ENCODE data around the gene EXOSC7.

EXOSC7 gene

GRCh38 chr3:45020534-45020933, 44.5 kb downstream of the EXOSC7 start:
- DNase-seq (ENCODE audit: extremely low spot score) = no peak
- TF ChIP-seq, protein P1, sequence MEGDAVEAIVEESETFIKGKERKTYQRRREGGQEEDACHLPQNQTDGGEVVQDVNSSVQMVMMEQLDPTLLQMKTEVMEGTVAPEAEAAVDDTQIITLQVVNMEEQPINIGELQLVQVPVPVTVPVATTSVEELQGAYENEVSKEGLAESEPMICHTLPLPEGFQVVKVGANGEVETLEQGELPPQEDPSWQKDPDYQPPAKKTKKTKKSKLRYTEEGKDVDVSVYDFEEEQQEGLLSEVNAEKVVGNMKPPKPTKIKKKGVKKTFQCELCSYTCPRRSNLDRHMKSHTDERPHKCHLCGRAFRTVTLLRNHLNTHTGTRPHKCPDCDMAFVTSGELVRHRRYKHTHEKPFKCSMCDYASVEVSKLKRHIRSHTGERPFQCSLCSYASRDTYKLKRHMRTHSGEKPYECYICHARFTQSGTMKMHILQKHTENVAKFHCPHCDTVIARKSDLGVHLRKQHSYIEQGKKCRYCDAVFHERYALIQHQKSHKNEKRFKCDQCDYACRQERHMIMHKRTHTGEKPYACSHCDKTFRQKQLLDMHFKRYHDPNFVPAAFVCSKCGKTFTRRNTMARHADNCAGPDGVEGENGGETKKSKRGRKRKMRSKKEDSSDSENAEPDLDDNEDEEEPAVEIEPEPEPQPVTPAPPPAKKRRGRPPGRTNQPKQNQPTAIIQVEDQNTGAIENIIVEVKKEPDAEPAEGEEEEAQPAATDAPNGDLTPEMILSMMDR (IDR thresholded peaks at IDR 0.05; ENCODE audit: control extremely low read depth, extremely low read depth, low read depth, missing control alignments) = no peak
- ChIA-PET CTCF (interaction anchor here (0.7 to 1.2 kb wide), 2 partner anchors 15 to 18 kb away, joined by 3 to 4 read pairs; no protein-coding TSS in a partner anchor), POLR2A (no interaction called here)

DNA sequence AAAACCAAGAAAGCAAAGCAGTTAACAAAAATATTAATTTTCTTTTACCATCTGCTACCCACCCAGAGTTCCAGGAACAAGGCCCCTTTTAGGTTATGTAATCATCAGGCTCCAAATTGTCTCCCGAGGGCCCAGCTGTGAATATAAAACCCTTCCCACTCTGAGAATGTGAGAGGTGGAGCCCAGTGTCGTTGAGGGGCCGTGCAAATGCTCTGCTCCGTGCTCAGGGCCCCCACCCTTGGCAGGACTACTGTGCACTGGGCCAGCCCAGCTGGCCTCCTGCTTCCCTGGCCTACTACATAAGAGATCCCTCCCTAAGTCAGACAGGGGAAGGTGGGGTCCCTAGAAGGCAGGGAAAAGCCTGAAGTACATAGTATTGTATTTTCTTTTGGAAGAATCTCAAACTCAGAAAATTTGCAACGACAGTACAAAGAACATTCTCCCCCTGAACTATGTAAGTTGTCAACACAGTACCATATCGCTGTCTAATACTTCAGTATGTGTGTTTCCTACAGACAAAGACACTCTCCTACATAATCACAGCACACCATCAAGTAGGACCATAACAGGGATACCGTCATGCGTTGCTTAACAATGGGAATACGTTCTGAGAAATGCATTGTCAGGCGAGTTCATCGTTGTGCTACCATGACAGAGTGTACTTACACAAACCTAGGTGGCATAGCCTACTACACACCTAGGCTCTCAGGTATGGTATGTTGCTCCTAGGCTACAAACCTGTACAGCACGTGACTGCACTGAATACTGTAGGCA, 45.7 kb downstream of the EXOSC7 start:
- DNase-seq (ENCODE audit: extremely low spot score) = no peak
- TF ChIP-seq, protein P1 (IDR thresholded peaks at IDR 0.05; ENCODE audit: control extremely low read depth, extremely low read depth, low read depth, missing control alignments) = no peak
- CTCF ChIA-PET = no interaction called here
- POLR2A ChIA-PET = no interaction called here

DNA sequence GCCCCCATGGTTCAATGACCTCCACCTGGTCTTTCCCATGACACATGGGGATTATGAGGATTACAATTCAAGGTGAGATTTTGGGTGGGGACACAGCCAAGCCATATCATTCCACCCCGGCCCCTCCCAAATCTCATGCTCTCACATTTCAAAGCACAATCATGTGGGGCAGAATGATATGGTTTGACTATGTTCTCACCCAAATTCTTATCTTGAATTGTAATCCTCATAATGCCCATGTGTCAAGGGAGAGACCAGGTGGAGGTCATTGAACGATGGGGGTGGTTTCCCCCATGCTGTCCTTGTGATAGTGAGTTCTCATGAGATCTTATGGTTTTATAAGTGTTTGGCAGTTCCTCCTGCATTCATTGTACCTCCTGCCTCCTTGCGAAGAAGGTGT, 47.6 kb downstream of the EXOSC7 start:
- TF ChIP-seq, protein P1 (IDR thresholded peaks at IDR 0.05; ENCODE audit: control extremely low read depth, extremely low read depth, low read depth, missing control alignments) = no peak
- ChIA-PET POLR2A (no interaction called here), CTCF (no interaction called here)
- no peak for DNase-seq (ENCODE audit: extremely low spot score)

DNA sequence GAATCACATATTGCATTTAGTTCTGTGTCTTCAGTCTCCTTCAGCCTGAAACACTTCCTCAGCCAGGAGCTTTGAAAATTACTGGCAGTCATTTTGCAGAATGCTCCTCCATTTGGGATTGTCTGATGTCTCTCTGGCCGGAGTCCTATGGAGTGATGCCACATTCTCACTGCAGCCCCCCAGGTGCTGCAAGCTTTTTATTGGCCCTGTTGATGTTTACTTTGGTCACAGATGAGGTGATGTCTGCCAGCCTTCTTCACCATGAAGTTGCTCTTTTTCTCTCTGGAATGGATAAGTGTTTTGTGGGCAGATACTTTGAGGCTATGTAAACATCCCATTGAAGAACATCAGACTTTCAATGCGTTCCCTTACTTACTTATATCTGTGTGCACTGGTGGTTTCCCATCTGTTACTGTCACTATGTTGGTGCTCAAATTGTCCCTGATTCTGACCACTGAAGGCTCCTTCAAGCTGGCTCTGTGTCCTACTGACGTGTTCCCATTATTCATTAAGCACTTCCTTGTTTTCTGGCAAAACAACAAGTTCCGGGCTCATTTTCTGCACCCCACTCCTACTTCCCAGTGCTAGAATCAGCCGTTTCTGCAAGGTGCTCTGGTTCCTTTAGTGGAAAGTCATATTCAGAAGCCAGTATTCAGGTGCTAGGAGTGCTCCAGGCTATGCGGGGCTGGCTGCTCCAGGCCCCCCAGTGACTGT, 48.7 kb downstream of the EXOSC7 start:
- POLR2A ChIA-PET = no interaction called here
- CTCF ChIA-PET = no interaction called here
- no peak for DNase-seq (ENCODE audit: extremely low spot score)
- TF ChIP-seq, protein P1 (IDR thresholded peaks at IDR 0.05; ENCODE audit: control extremely low read depth, extremely low read depth, low read depth, missing control alignments) = no peak

DNA sequence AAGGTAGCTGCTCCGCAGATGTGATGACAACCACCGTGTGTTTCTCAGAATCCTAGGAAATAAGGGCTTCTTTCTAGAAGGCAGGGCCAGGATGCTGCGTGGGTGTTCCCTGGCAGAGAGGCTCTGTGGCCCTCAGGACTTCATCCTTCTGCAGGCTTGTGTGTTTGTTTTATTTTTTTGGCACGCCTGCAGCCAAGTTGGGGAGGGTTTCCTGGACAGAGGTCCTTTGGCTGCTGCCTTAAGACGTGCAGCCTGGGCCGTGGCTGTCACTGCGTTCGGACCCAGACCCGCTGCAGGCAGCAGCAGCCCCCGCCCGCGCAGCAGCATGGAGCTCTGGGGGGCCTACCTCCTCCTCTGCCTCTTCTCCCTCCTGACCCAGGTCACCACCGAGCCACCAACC, 50.0 kb downstream of the EXOSC7 start, which contains the start of gene CLEC3B:
Gene CLEC3B (plus strand): TSS at position 266 of the 400 bp plus-strand sequence. CDS start 60 bp downstream, at position 326.
- POLR2A ChIA-PET = no interaction called here
- CTCF ChIA-PET = interaction anchor here (8.0 kb wide), 1 partner anchor 16 kb away, joined by 46 read pairs; no protein-coding TSS in a partner anchor
- TF ChIP-seq, protein P1 (IDR thresholded peaks at IDR 0.05; ENCODE audit: control extremely low read depth, extremely low read depth, low read depth, missing control alignments) = no peak
- no peak for DNase-seq (ENCODE audit: extremely low spot score)

DNA sequence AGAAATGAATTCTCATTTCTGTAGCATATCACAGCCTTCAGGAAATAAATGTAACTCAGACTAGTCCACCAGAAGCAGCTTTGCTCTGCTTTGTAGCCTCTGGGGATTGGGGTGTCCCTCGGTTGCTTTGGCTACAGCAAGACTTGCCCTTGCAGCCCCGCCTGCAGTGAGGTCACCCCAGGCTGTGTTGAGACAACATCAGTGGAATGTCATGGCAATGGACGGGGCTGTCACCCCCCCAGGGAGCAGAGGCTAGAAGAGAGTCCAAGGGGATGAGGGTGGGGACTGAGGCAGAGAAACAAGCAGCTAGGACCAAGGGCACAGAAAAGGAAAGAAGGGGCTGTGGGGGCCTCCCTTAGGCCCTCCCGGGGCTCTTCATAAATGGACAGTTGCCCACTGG, 50.9 kb downstream of the EXOSC7 start:
- POLR2A ChIA-PET = no interaction called here
- no peak for DNase-seq (ENCODE audit: extremely low spot score)
- CTCF ChIA-PET = interaction anchor here (8.0 kb wide), 1 partner anchor 15 kb away, joined by 46 read pairs; no protein-coding TSS in a partner anchor
- TF ChIP-seq, protein P1 (IDR thresholded peaks at IDR 0.05; ENCODE audit: control extremely low read depth, extremely low read depth, low read depth, missing control alignments) = no peak
